HEK293 (cell line): ENCODE data around the gene PIGX.

ENCODE experiments used
- CTCF ChIA-PET: fragments of 350-600 bp; formaldehyde crosslinking; extraction: SDS; loops from one replicate; lab custom pipeline; 2021; ENCODE audit warnings: antibody characterized with exemption; lab: Yijun Ruan, JAX
- POLR2A ChIA-PET: fragments of 300-600 bp; formaldehyde crosslinking; extraction: SDS; loops from one replicate; lab custom pipeline; 2020; ENCODE audit warnings: antibody characterized with exemption, inconsistent platforms; lab: Yijun Ruan, JAX
- H3K27ac ChIP-seq: fragments of 200-500 bp; sonication (Bioruptor generic); 2 replicates; pipeline ENCODE4 v1.5.1; 2014; ENCODE audit warnings: low read depth, low read length, control low read depth, inconsistent platforms; ENCODE audit errors: extremely low read depth
- H3K36me3 ChIP-seq, 2 experiments: fragments of 200-500 bp in 1 of 2; sonication (Bioruptor generic) in 1 of 2; 1 replicate in 1 of 2; 2 replicates in 1 of 2; pipeline ENCODE4 v1.5.1; 2014 to 2017; ENCODE audit warnings: inconsistent platforms in 2 of 2, low read length in 2 of 2; ENCODE audit not compliant: control insufficient read depth in 2 of 2, insufficient read depth in 1 of 2
- H3K4me1 ChIP-seq: fragments of 200-500 bp; sonication (Bioruptor generic); 2 replicates; pipeline ENCODE4 v1.5.1; 2014; ENCODE audit warnings: mild to moderate bottlenecking, low read length, inconsistent platforms; ENCODE audit not compliant: control insufficient read depth, insufficient read depth
- H3K4me3 ChIP-seq: 2 replicates; pipeline ENCODE4 v1.5.1; 2011; ENCODE audit warnings: low read depth, mild to moderate bottlenecking, control low read depth, low read length, moderate library complexity
- H3K9me3 ChIP-seq: fragments of 200-500 bp; sonication (Bioruptor generic); 2 replicates; pipeline ENCODE4 v1.5.1; 2014; ENCODE audit warnings: low read depth, low read length, inconsistent platforms; ENCODE audit not compliant: control insufficient read depth, insufficient read depth
- GLI4 ChIP-seq: fragments of 450-650 bp; formaldehyde crosslinking; IDR thresholded peaks from 2 replicates; pipeline ENCODE4 v1.5.1; 2016; ENCODE audit warnings: missing biosample characterization, missing genetic modification characterization
- HOXC10 ChIP-seq: sonication (generic); formaldehyde crosslinking; IDR thresholded peaks from 2 replicates; pipeline ENCODE4 v1.8.1; 2023; ENCODE audit warnings: mild to moderate bottlenecking, missing genetic modification reagents
- MEIS1 ChIP-seq: sonication (generic); formaldehyde crosslinking; IDR thresholded peaks from 2 replicates; pipeline ENCODE4 v1.8.1; 2022; ENCODE audit warnings: missing genetic modification reagents, mild to moderate bottlenecking, borderline replicate concordance
- SP7 ChIP-seq: fragments of 450-650 bp; formaldehyde crosslinking; IDR thresholded peaks from 2 replicates; pipeline ENCODE4 v1.5.1; 2016; ENCODE audit warnings: missing biosample characterization, missing genetic modification characterization
- ZBTB8A ChIP-seq: fragments of 450-650 bp; formaldehyde crosslinking; IDR thresholded peaks from 2 replicates; pipeline ENCODE4 v1.5.1; 2016; ENCODE audit warnings: missing biosample characterization, missing genetic modification characterization
- ZNF157 ChIP-seq: fragments of 450-650 bp; formaldehyde crosslinking; IDR thresholded peaks from 2 replicates; pipeline ENCODE4 v1.5.1; 2016; ENCODE audit warnings: missing biosample characterization, missing genetic modification characterization
- ZNF175 ChIP-seq: fragments of 450-650 bp; formaldehyde crosslinking; IDR thresholded peaks from 2 replicates; pipeline ENCODE4 v1.5.1; 2016; ENCODE audit warnings: missing biosample characterization, missing genetic modification characterization
- ZNF221 ChIP-seq: fragments of 450-650 bp; formaldehyde crosslinking; IDR thresholded peaks from 2 replicates; pipeline ENCODE4 v1.5.1; 2017; ENCODE audit warnings: missing biosample characterization, missing genetic modification characterization, borderline replicate concordance
- ZNF292 ChIP-seq: fragments of 450-650 bp; formaldehyde crosslinking; IDR thresholded peaks from 2 replicates; pipeline ENCODE4 v1.5.1; 2016; ENCODE audit warnings: low read depth, missing biosample characterization, missing genetic modification characterization, borderline replicate concordance
- ZNF335 ChIP-seq: fragments of 450-650 bp; formaldehyde crosslinking; conservative IDR thresholded peaks from 2 replicates; pipeline ENCODE4 v1.5.1; 2016; ENCODE audit warnings: missing biosample characterization, missing genetic modification characterization
- ZNF341 ChIP-seq: fragments of 450-650 bp; formaldehyde crosslinking; IDR thresholded peaks from 2 replicates; pipeline ENCODE4; 2016; ENCODE audit warnings: low read depth, missing biosample characterization, missing genetic modification characterization
- ZNF354C ChIP-seq: fragments of 450-650 bp; formaldehyde crosslinking; IDR thresholded peaks from 2 replicates; pipeline ENCODE4 v1.5.1; 2016; ENCODE audit warnings: missing biosample characterization, missing genetic modification characterization, low read depth, borderline replicate concordance
- ZNF501 ChIP-seq: fragments of 450-650 bp; formaldehyde crosslinking; IDR thresholded peaks from 2 replicates; pipeline ENCODE4 v1.5.1; 2016; ENCODE audit warnings: missing biosample characterization, missing genetic modification characterization
- ZNF585B ChIP-seq: fragments of 450-650 bp; formaldehyde crosslinking; IDR thresholded peaks from 2 replicates; pipeline ENCODE4 v1.5.1; 2016; ENCODE audit warnings: missing biosample characterization, missing genetic modification characterization
- ZNF707 ChIP-seq: fragments of 450-650 bp; formaldehyde crosslinking; IDR thresholded peaks from 2 replicates; pipeline ENCODE4 v1.5.1; 2016; ENCODE audit warnings: missing biosample characterization, missing genetic modification characterization
- ZNF777 ChIP-seq: fragments of 450-650 bp; formaldehyde crosslinking; IDR thresholded peaks from 2 replicates; pipeline ENCODE4 v1.5.1; 2017; ENCODE audit warnings: missing biosample characterization, missing genetic modification characterization, borderline replicate concordance
- TF ChIP-seq, protein P1 (sequence below): IDR thresholded peaks from 2 replicates; pipeline ENCODE4 v1.6.1; 2011; ENCODE audit warnings: mild to moderate bottlenecking, low read depth, low read length, borderline replicate concordance
- TF ChIP-seq, protein P2 (sequence below): fragments of 450-650 bp; formaldehyde crosslinking; IDR thresholded peaks from 2 replicates; pipeline ENCODE4 v1.5.1; 2016; ENCODE audit warnings: missing biosample characterization, missing genetic modification characterization
- TF ChIP-seq, protein P3 (sequence below): fragments of 450-650 bp; formaldehyde crosslinking; optimal IDR thresholded peaks from 2 replicates; pipeline ENCODE3; 2016; ENCODE audit warnings: missing biosample characterization, mild to moderate bottlenecking, missing genetic modification characterization
- TF ChIP-seq, protein P4 (sequence below): fragments of 450-650 bp; formaldehyde crosslinking; IDR thresholded peaks from 2 replicates; pipeline ENCODE4 v1.5.1; 2016; ENCODE audit warnings: missing biosample characterization, missing genetic modification characterization, borderline replicate concordance
- TF ChIP-seq, protein P5 (sequence below): fragments of 450-650 bp; formaldehyde crosslinking; IDR thresholded peaks from 2 replicates; pipeline ENCODE4 v1.5.1; 2016; ENCODE audit warnings: missing biosample characterization, missing genetic modification characterization, low read depth
- TF ChIP-seq, protein P6 (sequence below): fragments of 450-650 bp; formaldehyde crosslinking; IDR thresholded peaks from 2 replicates; pipeline ENCODE4 v1.5.1; 2016; ENCODE audit warnings: missing biosample characterization, missing genetic modification characterization

Gene PIGX

DNA sequence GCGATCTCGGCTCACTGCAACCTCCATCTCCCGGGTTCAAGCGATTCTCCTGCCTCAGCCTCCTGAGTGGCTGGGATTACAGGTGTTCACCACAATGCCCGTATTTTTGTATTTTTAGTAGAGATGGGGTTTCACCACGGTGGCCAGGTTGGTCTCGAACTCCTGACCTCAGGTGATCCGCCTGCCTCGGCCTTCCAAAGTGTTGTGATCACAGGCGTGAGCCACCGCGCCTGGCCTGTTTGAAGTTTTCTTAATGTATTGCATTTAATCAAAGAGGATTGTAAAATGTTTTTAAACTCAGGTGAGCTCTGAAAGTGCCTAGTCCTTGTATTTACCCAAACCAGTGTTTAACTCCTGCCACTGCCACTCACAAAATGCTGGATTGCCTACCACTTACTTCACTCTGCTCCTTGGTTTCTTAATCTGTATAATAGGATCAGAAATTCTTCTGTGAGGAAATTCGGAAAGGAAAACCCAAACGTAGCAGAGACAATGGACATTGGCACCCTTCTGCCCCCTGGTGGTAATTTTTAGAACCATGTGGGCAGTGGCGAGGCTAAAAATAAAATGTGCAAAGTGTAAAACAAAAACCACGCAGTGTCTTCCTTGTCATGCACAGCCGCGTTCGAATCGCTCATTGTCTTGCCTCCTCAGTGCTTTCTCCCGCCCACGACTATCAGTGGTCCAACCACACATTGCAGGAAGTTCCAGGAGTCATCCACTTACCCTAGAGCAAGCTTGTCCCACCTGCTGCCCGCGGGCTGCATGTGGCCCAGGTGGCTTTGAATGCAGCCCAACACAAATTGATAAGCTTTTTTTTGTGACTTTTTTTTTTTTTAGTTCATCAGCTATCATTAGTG is 27.4 kb upstream of the PIGX start (continued):
- TF ChIP-seq ZNF707 (tag by site-specific recombination), result no peak
- TF ChIP-seq, protein P1, sequence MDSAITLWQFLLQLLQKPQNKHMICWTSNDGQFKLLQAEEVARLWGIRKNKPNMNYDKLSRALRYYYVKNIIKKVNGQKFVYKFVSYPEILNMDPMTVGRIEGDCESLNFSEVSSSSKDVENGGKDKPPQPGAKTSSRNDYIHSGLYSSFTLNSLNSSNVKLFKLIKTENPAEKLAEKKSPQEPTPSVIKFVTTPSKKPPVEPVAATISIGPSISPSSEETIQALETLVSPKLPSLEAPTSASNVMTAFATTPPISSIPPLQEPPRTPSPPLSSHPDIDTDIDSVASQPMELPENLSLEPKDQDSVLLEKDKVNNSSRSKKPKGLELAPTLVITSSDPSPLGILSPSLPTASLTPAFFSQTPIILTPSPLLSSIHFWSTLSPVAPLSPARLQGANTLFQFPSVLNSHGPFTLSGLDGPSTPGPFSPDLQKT, result no peak
- TF ChIP-seq ZNF585B, result no peak
- no peak for TF ChIP-seq ZNF157
- TF ChIP-seq HOXC10 (CRISPR knock-in tag), result no peak
- TF ChIP-seq, protein P2, sequence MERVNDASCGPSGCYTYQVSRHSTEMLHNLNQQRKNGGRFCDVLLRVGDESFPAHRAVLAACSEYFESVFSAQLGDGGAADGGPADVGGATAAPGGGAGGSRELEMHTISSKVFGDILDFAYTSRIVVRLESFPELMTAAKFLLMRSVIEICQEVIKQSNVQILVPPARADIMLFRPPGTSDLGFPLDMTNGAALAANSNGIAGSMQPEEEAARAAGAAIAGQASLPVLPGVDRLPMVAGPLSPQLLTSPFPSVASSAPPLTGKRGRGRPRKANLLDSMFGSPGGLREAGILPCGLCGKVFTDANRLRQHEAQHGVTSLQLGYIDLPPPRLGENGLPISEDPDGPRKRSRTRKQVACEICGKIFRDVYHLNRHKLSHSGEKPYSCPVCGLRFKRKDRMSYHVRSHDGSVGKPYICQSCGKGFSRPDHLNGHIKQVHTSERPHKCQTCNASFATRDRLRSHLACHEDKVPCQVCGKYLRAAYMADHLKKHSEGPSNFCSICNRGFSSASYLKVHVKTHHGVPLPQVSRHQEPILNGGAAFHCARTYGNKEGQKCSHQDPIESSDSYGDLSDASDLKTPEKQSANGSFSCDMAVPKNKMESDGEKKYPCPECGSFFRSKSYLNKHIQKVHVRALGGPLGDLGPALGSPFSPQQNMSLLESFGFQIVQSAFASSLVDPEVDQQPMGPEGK, result no peak
- no peak for TF ChIP-seq ZBTB8A (tag by site-specific recombination)
- peak; percentile 30; the same call in 1 of the 2 replicates for TF ChIP-seq ZNF341
- peak; percentile 73 for TF ChIP-seq ZNF335
- TF ChIP-seq, protein P3, sequence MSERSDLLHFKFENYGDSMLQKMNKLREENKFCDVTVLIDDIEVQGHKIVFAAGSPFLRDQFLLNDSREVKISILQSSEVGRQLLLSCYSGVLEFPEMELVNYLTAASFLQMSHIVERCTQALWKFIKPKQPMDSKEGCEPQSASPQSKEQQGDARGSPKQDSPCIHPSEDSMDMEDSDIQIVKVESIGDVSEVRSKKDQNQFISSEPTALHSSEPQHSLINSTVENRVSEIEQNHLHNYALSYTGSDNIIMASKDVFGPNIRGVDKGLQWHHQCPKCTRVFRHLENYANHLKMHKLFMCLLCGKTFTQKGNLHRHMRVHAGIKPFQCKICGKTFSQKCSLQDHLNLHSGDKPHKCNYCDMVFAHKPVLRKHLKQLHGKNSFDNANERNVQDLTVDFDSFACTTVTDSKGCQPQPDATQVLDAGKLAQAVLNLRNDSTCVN (tag by site-specific recombination), result no peak
- TF ChIP-seq ZNF221 (tag by site-specific recombination), result no peak
- no peak for TF ChIP-seq ZNF175
- TF ChIP-seq, protein P4, sequence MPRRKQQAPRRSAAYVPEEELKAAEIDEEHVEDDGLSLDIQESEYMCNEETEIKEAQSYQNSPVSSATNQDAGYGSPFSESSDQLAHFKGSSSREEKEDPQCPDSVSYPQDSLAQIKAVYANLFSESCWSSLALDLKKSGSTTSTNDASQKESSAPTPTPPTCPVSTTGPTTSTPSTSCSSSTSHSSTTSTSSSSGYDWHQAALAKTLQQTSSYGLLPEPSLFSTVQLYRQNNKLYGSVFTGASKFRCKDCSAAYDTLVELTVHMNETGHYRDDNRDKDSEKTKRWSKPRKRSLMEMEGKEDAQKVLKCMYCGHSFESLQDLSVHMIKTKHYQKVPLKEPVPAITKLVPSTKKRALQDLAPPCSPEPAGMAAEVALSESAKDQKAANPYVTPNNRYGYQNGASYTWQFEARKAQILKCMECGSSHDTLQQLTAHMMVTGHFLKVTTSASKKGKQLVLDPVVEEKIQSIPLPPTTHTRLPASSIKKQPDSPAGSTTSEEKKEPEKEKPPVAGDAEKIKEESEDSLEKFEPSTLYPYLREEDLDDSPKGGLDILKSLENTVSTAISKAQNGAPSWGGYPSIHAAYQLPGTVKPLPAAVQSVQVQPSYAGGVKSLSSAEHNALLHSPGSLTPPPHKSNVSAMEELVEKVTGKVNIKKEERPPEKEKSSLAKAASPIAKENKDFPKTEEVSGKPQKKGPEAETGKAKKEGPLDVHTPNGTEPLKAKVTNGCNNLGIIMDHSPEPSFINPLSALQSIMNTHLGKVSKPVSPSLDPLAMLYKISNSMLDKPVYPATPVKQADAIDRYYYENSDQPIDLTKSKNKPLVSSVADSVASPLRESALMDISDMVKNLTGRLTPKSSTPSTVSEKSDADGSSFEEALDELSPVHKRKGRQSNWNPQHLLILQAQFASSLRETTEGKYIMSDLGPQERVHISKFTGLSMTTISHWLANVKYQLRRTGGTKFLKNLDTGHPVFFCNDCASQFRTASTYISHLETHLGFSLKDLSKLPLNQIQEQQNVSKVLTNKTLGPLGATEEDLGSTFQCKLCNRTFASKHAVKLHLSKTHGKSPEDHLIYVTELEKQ (tag by site-specific recombination), result no peak
- TF ChIP-seq, all 188 proteins: peak for 7

DNA sequence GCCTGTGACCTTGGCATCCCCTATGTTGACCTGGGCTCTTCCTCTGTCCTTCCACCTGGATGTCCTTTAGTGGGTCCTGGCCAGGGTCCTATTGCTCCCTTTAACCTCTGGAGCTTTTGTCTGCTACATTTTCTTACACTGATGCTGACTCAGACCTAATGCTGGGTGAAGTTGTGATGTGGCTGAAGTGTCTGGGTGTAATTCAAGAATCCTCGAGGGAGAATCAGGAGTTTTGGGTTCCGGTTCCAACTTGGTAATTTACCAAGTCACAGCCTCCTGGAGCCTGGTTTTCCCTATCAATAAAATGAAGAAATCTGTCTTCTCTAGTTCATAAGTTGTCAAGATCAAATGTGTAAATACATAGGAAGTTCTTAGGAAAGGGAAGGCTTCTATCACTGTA is 25.7 kb upstream of the PIGX start:
- POLR2A ChIA-PET, result interaction anchor here (0.6 kb wide), 1 partner anchor 74 kb away, joined by 3 read pairs; no protein-coding TSS in a partner anchor
- H3K4me1 ChIP-seq, result no peaks in the 10 kb centered on the region
- no peaks in the 10 kb centered on the region for H3K36me3 ChIP-seq
- no peak overlapping the region for H3K27ac ChIP-seq
- no peaks in the 10 kb centered on the region for H3K9me3 ChIP-seq
- no peak overlapping the region for H3K4me3 ChIP-seq
- CTCF ChIA-PET, result interaction anchor here (0.6 to 3.2 kb wide), 5 partner anchors 47 to 765 kb away, joined by 3 to 42 read pairs (median 4); no protein-coding TSS in a partner anchor
- TF ChIP-seq ZNF292, result no peak
- TF ChIP-seq MEIS1 (CRISPR knock-in tag), result no peak
- TF ChIP-seq GLI4, result no peak
- TF ChIP-seq, protein P5, sequence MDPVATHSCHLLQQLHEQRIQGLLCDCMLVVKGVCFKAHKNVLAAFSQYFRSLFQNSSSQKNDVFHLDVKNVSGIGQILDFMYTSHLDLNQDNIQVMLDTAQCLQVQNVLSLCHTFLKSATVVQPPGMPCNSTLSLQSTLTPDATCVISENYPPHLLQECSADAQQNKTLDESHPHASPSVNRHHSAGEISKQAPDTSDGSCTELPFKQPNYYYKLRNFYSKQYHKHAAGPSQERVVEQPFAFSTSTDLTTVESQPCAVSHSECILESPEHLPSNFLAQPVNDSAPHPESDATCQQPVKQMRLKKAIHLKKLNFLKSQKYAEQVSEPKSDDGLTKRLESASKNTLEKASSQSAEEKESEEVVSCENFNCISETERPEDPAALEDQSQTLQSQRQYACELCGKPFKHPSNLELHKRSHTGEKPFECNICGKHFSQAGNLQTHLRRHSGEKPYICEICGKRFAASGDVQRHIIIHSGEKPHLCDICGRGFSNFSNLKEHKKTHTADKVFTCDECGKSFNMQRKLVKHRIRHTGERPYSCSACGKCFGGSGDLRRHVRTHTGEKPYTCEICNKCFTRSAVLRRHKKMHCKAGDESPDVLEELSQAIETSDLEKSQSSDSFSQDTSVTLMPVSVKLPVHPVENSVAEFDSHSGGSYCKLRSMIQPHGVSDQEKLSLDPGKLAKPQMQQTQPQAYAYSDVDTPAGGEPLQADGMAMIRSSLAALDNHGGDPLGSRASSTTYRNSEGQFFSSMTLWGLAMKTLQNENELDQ, result no peak
- TF ChIP-seq SP7, result no peak
- no peak for TF ChIP-seq ZNF501 (tag by site-specific recombination)
- no peak for TF ChIP-seq ZNF354C (tag by site-specific recombination)
- no peak for TF ChIP-seq ZNF777 (tag by site-specific recombination)
- TF ChIP-seq, protein P6, sequence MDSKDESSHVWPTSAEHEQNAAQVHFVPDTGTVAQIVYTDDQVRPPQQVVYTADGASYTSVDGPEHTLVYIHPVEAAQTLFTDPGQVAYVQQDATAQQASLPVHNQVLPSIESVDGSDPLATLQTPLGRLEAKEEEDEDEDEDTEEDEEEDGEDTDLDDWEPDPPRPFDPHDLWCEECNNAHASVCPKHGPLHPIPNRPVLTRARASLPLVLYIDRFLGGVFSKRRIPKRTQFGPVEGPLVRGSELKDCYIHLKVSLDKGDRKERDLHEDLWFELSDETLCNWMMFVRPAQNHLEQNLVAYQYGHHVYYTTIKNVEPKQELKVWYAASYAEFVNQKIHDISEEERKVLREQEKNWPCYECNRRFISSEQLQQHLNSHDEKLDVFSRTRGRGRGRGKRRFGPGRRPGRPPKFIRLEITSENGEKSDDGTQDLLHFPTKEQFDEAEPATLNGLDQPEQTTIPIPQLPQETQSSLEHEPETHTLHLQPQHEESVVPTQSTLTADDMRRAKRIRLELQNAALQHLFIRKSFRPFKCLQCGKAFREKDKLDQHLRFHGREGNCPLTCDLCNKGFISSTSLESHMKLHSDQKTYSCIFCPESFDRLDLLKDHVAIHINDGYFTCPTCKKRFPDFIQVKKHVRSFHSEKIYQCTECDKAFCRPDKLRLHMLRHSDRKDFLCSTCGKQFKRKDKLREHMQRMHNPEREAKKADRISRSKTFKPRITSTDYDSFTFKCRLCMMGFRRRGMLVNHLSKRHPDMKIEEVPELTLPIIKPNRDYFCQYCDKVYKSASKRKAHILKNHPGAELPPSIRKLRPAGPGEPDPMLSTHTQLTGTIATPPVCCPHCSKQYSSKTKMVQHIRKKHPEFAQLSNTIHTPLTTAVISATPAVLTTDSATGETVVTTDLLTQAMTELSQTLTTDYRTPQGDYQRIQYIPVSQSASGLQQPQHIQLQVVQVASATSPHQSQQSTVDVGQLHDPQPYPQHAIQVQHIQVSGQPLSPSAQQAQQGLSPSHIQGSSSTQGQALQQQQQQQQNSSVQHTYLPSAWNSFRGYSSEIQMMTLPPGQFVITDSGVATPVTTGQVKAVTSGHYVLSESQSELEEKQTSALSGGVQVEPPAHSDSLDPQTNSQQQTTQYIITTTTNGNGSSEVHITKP (tag by site-specific recombination), result no peak
- TF ChIP-seq ZNF341, result no peak
